WI38 (cell line): Measurements from ENCODE around the gene TOM1L2.

ENCODE experiments used
- H3K4me3 ChIP-seq: 2 replicates; pipeline ENCODE4 v1.5.1; 2011; ENCODE audit warnings: low read depth, mild to moderate bottlenecking, control low read depth, low read length
- CTCF ChIP-seq: IDR thresholded peaks from 2 replicates; pipeline ENCODE4 v1.5.1; 2012; ENCODE audit warnings: low read depth, mild to moderate bottlenecking, control low read depth, low read length

TOM1L2 gene

GRCh38 chr17:17972126-17972951, at the start of gene TOM1L2, which contains the start of gene DRC3:
Gene TOM1L2 (minus strand): TSS chr17:17972400. CDS start chr17:17972313, 87 bp downstream.
Gene DRC3 (plus strand): TSS chr17:17972862. CDS start chr17:17977599, 4,737 bp downstream.
- no peak for TF ChIP-seq CTCF
- H3K4me3 ChIP-seq: peak within 1 kb of the TSS; percentile 80

- no peak for TF ChIP-seq CTCF
- H3K4me3 ChIP-seq: no peak overlapping the region
Measured at GRCh38 chr17:18021372-18021771, 49.2 kb upstream of the TOM1L2 start.

- no peak for TF ChIP-seq CTCF
- H3K4me3 ChIP-seq: no peak overlapping the region
Measured at GRCh38 chr17:18020971-18021370, 48.8 kb upstream of the TOM1L2 start.

- H3K4me3 ChIP-seq: no peak overlapping the region
- no peak for TF ChIP-seq CTCF
Measured at GRCh38 chr17:18019838-18020154, 47.6 kb upstream of the TOM1L2 start.

- TF ChIP-seq CTCF: no peak
- H3K4me3 ChIP-seq: no peak overlapping the region
Measured at GRCh38 chr17:18018411-18018921, 46.3 kb upstream of the TOM1L2 start.

GRCh38 chr17:18017958-18018357, 45.8 kb upstream of the TOM1L2 start:
- no peak for TF ChIP-seq CTCF
- H3K4me3 ChIP-seq: no peak overlapping the region

- TF ChIP-seq CTCF: no peak
- no peak overlapping the region for H3K4me3 ChIP-seq
Measured at GRCh38 chr17:18016426-18016825, 44.2 kb upstream of the TOM1L2 start.
